ENCODE measurements around the gene TMEM80.

The TMEM80 gene

GRCh38 chr11:745428-745827, 49.8 kb downstream of the TMEM80 start:
- no peak for DNase-seq (ENCODE audit: low read depth in 2 of 2)

GRCh38 chr11:746289-747157, 50.9 kb downstream of the TMEM80 start:
- no peak for DNase-seq (ENCODE audit: low read depth in 2 of 2)

GRCh38 chr11:747158-748006, 51.8 kb downstream of the TMEM80 start, which contains the start of gene TALDO1:
Gene TALDO1, plus strand, starts transcription at chr11:747464. Its CDS starts 18 bp downstream, at chr11:747482.
- peak; percentile 57 to 62 for DNase-seq (ENCODE audit: low read depth in 2 of 2)

- no peak for DNase-seq (ENCODE audit: low read depth in 2 of 2)
These were observed 52.4 kb downstream of the TMEM80 start for GRCh38 chr11:748007-748359.

- no peak for DNase-seq (ENCODE audit: low read depth in 2 of 2)
These were observed 54.1 kb downstream of the TMEM80 start for GRCh38 chr11:749731-750130.

Measured in stimulated activated CD8-positive, alpha-beta memory T cell treated with anti-CD3 and anti-CD28 coated beads, Interleukin-7, amount 100 ng/mL, for 1 hour (primary cell).